Suprapubic skin (tissue), 4 donors: ENCODE measurements around the gene C1QL4. TPM values are rescaled to one million over a fixed set of nuclear protein-coding genes. Genes with fewer than 3 reads are reported as not detected.

Source experiments
- total RNA-seq, 4 donors: library from RNA; depleted of rRNA; stranded (reverse); fragments of >200 nt; gene quantifications; one replicate each; pipeline ENCODE4 v1.1.0, GENCODE V29; 2016

Gene C1QL4
- total RNA-seq, 4 donors from 2014 or later: 0.73 to 1.2 (median 1.1) TPM; not detected in 1

Other genes with a start within 250 kb of the C1QL4 start
- under 1 TPM; 0.15 to 0.47 (median 0.42) TPM for gene DHH, start 242.4 kb downstream of the C1QL4 start, total RNA-seq
- 100 to 1,000 TPM in 1 of 4 donors, 10 to 100 TPM in 3; 25.3 to 152 (median 62.3) TPM for gene LMBR1L, start 226.3 kb downstream of the C1QL4 start, total RNA-seq
- gene TUBA1B, start 205.8 kb downstream of the C1QL4 start, total RNA-seq: 100 to 1,000 TPM; 240 to 523 (median 441) TPM
- 100 to 1,000 TPM in 3 of 4 donors, 10 to 100 TPM in 1; 70.0 to 251 (median 181) TPM for gene TUBA1A, start 148.1 kb downstream of the C1QL4 start, total RNA-seq
- gene TUBA1C, start 72.1 kb downstream of the C1QL4 start, total RNA-seq: 100 to 1,000 TPM; 115 to 747 (median 609) TPM
- 1 to 10 TPM in 2 of 4 donors, not detected in 2; 1.1 to 1.5 TPM for gene PRPH, start 42.0 kb downstream of the C1QL4 start, total RNA-seq
- 10 to 100 TPM in 1 of 4 donors, 1 to 10 TPM in 3; 4.0 to 14.6 (median 5.9) TPM for gene TROAP, start 13.9 kb downstream of the C1QL4 start, total RNA-seq
- 1 to 10 TPM in 2 of 4 donors, under 1 TPM in 2; 0.62 to 2.2 (median 1.1) TPM for gene DNAJC22, start 9.7 kb upstream of the C1QL4 start, total RNA-seq
- 10 to 100 TPM; 22.7 to 42.6 (median 27.2) TPM for gene SPATS2, start 30.3 kb upstream of the C1QL4 start, total RNA-seq
- 1 to 10 TPM in 1 of 4 donors, under 1 TPM in 3; 0.15 to 1.0 (median 0.43) TPM for gene KCNH3, start 201.8 kb upstream of the C1QL4 start, total RNA-seq
- 10 to 100 TPM; 42.4 to 73.6 (median 61.1) TPM for gene MCRS1, start 231.0 kb upstream of the C1QL4 start, total RNA-seq